BE2C (cell line): ENCODE data around the gene FSTL4.

Source experiments
- DNase-seq: peaks from one replicate; pipeline ENCODE4 v3.0.0-alpha.2; 2020
- H3K27me3 ChIP-seq: fragments of 250-450 bp; sonication (Bioruptor Pico); 2 replicates; pipeline ENCODE4 v1.5.1; 2020; ENCODE audit warnings: mild to moderate bottlenecking
- H3K36me3 ChIP-seq: fragments of 250-450 bp; sonication (Bioruptor Pico); 2 replicates; pipeline ENCODE4 v1.5.1; 2020; ENCODE audit warnings: mild to moderate bottlenecking
- H3K4me1 ChIP-seq: fragments of 250-450 bp; sonication (Bioruptor Pico); 2 replicates; pipeline ENCODE4 v1.5.1; 2020
- H3K4me3 ChIP-seq: 2 replicates; pipeline ENCODE4 v1.5.1; 2011; ENCODE audit warnings: low read depth, low read length
- H3K9me3 ChIP-seq: fragments of 250-450 bp; sonication (Bioruptor Pico); 2 replicates; pipeline ENCODE4 v1.5.1; 2020
- TF ChIP-seq, protein P1 (sequence below): IDR thresholded peaks from 2 replicates; pipeline ENCODE4 v1.5.1; 2012; ENCODE audit warnings: mild to moderate bottlenecking, low read depth, low read length

Gene FSTL4

DNA sequence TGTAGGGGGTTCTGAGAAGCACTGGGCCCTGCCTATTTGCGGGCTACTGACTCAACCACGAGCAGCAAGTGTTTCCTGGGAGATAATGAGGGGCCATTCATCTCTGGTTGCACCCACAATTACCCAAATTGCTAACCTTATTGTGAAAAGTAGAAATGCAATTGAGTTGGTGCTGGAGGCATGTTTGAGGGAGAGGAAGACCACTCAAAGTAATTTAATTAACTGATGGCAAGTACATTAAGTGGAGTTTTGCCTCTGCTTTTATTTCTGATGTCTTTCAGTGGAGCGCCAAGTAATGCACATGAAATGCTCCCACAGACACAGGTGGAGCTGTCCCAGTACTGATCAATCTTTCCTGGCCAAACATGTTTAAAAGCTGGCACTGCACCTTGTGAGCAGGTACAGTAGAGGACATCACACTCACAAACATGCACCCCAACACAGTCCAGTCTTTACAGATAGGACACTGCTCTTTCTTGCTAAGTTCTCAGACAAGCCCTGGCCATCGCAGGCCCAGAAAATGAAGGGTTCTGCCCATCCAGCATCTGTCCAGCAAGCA, 365.1 kb downstream of the FSTL4 start:
- no peak overlapping the region for H3K4me3 ChIP-seq
- H3K27me3 ChIP-seq = no peaks in the 10 kb centered on the region
- DNase-seq = no peak
- H3K36me3 ChIP-seq = no peaks in the 10 kb centered on the region
- H3K9me3 ChIP-seq = no peaks in the 10 kb centered on the region
- H3K4me1 ChIP-seq = peaks cover 30% of the 10 kb centered on the region
- TF ChIP-seq, protein P1, sequence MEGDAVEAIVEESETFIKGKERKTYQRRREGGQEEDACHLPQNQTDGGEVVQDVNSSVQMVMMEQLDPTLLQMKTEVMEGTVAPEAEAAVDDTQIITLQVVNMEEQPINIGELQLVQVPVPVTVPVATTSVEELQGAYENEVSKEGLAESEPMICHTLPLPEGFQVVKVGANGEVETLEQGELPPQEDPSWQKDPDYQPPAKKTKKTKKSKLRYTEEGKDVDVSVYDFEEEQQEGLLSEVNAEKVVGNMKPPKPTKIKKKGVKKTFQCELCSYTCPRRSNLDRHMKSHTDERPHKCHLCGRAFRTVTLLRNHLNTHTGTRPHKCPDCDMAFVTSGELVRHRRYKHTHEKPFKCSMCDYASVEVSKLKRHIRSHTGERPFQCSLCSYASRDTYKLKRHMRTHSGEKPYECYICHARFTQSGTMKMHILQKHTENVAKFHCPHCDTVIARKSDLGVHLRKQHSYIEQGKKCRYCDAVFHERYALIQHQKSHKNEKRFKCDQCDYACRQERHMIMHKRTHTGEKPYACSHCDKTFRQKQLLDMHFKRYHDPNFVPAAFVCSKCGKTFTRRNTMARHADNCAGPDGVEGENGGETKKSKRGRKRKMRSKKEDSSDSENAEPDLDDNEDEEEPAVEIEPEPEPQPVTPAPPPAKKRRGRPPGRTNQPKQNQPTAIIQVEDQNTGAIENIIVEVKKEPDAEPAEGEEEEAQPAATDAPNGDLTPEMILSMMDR = no peak

DNA sequence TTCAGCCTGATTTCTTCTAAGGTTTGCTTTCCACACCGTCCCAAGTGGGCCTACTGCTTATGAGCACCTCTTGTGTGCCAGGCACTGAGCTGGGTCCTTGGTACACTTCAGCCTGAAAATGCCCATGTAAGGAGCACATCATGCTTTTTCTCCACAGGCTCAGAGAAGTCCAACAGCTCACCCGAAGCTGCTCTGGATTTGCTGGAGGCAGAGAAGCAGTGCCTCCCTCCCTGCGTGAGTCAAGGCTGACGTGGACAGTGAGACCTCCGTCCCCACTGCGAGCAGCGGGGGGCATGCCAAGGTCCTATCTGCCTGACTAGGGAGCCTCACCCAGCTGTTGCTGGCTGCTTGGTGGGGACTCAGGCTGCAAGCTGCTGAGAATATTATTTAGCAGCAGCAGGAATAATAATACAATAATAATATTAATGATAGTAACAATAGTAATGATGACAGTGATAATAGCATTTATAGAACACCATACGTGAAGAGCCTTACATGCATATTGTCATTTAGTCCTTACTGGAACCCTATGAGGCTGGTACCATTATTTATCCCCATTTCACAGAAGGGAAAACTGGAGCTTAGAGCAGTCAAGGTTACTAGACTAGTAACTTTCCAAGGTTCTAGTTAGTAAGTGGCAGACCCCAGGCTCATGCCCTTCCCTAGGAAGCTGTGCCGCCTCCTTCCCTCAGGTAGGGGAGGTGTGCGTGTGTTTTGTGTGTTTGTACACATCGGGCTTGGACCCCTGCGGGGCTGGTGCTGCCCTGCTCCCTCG, 365.8 kb downstream of the FSTL4 start:
- Histone ChIP-seq H3K4me3 (no peak overlapping the region), H3K9me3 (no peaks in the 10 kb centered on the region), H3K36me3 (no peaks in the 10 kb centered on the region), H3K4me1 (peaks cover 26% of the 10 kb centered on the region), H3K27me3 (no peaks in the 10 kb centered on the region)
- DNase-seq = no peak
- TF ChIP-seq, protein P1 = no peak

DNA sequence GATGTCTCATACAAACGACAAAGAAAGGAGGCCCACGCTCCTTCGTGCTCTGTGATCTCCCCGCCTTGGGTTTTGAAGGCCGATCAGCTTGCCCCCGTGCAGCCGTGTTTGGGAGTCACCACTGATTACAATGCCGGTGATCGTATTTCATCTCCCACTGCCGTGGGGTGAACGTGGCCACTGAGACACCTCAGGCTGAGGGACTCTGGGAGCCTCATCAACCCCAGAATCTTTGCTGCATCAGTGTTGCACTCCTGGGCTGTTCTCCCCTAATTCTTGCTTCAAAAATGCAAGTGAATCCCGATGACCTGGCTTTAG, 366.3 kb downstream of the FSTL4 start:
- no peak for DNase-seq
- no peaks in the 10 kb centered on the region for H3K27me3 ChIP-seq
- H3K4me3 ChIP-seq = no peak overlapping the region
- TF ChIP-seq, protein P1 = no peak
- no peaks in the 10 kb centered on the region for H3K9me3 ChIP-seq
- peaks cover 22% of the 10 kb centered on the region for H3K4me1 ChIP-seq
- H3K36me3 ChIP-seq = no peaks in the 10 kb centered on the region

DNA sequence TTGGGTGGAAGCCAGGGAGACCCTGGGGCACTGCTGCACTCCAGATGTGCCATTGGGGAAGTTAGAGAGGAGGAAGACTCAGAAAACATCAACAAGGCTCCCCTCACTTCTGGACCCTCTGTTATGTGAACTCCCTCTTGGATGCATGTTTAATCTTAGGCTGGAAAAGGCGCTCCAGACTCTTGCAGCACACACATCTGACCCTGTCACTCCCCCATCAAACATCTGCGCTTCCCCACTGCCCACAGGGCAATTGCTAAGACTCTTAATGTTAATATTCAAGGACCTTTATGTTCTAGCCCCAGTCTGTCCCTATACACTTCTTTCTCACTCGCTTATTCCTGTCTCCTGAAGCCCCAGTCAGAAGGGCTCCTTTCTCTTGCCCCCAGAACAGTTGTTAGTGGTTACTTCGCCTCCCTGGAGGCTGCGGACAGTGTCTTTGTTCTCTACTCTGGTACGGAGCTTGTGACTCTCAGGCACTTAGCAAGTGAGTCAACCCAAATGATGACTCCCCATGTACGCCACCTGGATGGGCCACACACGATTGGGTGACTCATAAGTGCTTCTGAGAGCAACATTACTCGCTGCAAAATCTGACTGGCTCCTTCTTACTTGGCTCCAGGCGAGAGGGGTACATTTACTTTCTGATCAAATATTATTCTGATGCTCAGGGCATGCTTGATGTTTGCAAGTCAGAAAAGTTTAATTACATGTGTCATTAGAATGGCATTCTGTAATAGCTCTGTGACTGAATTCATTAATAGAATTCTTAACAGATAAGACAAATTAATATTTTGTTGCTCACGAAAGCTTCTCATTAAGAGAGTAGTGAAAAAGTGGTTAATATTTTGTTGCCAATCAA, 366.9 kb downstream of the FSTL4 start:
- TF ChIP-seq, protein P1 = no peak
- Histone ChIP-seq H3K9me3 (no peaks in the 10 kb centered on the region), H3K27me3 (no peaks in the 10 kb centered on the region), H3K4me1 (peaks cover 26% of the 10 kb centered on the region), H3K36me3 (no peaks in the 10 kb centered on the region), H3K4me3 (no peak overlapping the region)
- peak; percentile 52 for DNase-seq

DNA sequence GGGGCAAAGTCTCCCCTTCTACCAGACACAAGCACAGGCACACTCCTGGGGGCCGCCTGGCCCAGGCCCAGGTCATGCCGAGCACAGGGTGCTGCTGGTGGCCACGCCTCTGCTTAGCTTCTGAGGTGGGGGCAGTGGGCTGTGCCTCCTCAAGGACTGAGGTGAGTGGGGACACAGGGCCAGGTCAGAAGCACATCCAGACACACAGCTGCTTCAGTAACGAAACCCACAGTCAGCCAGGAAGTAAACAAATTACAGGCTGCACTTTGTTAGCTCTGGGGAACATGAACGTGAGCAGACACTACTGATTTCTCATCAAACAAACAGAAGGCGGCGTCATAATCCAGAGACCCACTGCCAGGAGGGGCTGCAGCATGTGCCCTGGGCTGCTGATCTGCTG, 368.1 kb downstream of the FSTL4 start:
- Histone ChIP-seq H3K27me3 (no peaks in the 10 kb centered on the region), H3K4me3 (no peak overlapping the region), H3K9me3 (no peaks in the 10 kb centered on the region), H3K4me1 (peaks cover 32% of the 10 kb centered on the region), H3K36me3 (no peaks in the 10 kb centered on the region)
- DNase-seq = peak; percentile 24
- TF ChIP-seq, protein P1 = no peak

DNA sequence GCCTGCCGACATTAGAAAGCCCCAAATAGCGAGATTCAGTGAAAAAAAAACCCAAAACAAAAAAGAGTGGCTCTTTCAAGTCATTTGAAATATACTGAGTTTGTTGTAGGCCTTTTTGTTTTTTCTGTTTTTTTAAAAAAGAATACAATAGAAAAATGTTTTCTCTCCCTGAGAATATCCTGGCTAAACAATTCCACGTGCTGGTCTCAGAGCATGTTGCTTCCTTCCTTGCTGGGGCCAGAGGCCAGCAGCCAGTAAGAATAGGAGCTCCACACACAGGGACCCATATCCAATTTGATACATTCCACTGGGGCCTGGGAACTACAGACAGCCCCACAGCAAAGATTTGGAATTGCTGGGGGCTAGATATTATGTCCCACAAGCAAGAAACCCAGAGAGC, 369.1 kb downstream of the FSTL4 start:
- peaks cover 32% of the 10 kb centered on the region for H3K4me1 ChIP-seq
- H3K27me3 ChIP-seq = no peaks in the 10 kb centered on the region
- no peaks in the 10 kb centered on the region for H3K36me3 ChIP-seq
- TF ChIP-seq, protein P1 = no peak
- no peak overlapping the region for H3K4me3 ChIP-seq
- DNase-seq = no peak
- no peaks in the 10 kb centered on the region for H3K9me3 ChIP-seq
